Measurements from ENCODE around the gene RPS18. TPM values are rescaled to one million over a fixed set of nuclear protein-coding genes. Genes with fewer than 3 reads are reported as not detected.

The RPS18 gene
- total RNA-seq = 3,725 and 4,247 TPM in 2 replicates

GRCh38 chr6:33271468-33272274 lies at the start of gene RPS18, which contains the start of gene VPS52:
RPS18 (plus strand) TSS chr6:33272075; CDS start chr6:33272120, 45 bp downstream.
VPS52 (minus strand) TSS chr6:33271876; CDS start chr6:33271675, 201 bp downstream.

DNA sequence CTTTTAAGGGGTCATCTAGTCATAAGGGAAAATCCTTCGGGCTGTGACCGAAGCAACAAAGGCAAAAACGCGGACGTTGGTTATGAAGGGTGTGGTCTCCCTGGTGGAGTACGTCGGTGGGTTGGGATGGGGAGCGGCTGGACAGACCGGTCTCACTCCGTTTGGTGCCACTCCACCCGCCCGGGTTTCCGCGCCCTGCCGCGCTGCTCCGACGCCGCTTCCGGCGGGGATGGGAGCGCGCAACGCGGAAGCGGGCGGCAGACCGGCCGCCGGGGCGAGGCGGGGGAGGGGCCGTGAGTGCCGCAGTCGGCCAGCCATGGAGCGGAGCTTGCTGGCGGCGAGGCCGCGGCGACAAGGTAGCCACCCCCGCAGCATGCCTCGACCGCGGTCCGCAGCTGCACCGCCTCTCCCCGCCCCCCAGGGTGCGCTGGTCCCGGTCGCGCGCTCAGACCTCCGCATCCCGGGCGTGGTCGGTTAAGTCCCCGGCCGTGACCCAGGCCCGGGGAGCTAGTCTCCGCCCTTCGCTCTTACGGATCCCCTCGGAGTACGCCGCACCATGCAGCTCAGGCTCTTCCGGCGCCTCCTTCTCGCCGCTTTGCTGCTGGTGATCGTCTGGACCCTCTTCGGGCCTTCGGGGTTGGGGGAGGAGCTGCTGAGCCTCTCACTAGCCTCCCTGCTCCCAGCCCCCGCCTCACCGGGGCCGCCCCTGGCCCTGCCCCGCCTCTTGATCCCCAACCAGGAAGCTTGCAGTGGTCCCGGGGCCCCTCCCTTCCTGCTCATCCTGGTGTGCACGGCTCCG lies 5.2 kb downstream of the RPS18 start, which contains the start of gene B3GALT4:
B3GALT4 (plus strand) TSS at position 260 of the 799 bp plus-strand sequence; CDS start at position 557, 297 bp downstream.

GRCh38 chr6:33288921-33289783 lies 17.3 kb downstream of the RPS18 start, which contains the start of the genes PFDN6 and WDR46:
PFDN6 (plus strand) TSS chr6:33289601; CDS start chr6:33289857, 256 bp downstream.
WDR46 (minus strand) TSS chr6:33289239; CDS start chr6:33289170, 69 bp downstream.

GRCh38 chr6:33298773-33299236 lies 26.9 kb downstream of the RPS18 start, which contains the start of gene RGL2:
RGL2 (minus strand) TSS chr6:33298942; CDS start chr6:33298610, 332 bp downstream.

DNA sequence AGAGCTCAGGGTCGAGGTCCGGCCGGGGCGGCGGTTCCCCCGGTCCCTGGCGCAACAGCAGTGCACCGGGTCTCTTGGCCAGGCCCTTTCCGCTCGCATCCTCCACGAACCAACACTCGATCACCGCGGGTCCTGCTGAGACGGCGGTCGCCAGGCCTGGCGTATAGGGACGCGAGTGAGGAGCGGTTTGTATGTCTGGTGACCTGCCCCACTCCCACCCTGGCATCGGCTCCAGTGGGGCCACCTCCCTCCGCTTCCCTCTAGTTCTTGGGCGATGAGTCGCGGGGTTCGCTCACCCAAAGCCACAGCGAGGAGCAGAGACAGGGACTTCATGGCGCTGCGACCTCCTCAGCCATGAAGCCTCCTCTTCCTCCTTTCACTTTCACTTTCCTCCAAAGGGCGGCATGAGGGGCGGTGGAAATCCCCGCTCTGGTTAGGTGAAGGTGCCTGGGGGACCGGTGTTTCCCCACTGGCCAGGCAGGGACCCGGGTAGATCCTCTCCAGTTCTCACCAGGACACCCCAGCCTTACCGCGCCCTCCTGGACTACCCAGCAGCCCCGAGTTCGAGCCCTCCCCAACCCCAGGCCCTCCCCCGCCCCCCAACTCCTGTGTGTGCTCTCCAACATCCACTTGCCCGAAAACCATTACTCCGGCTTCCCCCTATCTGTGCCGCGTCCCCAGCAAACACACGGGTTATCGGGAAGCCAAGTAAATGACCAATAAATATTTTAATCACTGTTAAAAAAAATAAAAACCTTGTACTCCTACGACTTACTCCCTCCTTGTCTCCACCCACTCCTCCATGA lies 42.0 kb downstream of the RPS18 start, which contains the start of gene TAPBP:
TAPBP (minus strand) TSS at position 370 of the 806 bp plus-strand sequence; CDS start at position 333, 37 bp downstream.

DNA sequence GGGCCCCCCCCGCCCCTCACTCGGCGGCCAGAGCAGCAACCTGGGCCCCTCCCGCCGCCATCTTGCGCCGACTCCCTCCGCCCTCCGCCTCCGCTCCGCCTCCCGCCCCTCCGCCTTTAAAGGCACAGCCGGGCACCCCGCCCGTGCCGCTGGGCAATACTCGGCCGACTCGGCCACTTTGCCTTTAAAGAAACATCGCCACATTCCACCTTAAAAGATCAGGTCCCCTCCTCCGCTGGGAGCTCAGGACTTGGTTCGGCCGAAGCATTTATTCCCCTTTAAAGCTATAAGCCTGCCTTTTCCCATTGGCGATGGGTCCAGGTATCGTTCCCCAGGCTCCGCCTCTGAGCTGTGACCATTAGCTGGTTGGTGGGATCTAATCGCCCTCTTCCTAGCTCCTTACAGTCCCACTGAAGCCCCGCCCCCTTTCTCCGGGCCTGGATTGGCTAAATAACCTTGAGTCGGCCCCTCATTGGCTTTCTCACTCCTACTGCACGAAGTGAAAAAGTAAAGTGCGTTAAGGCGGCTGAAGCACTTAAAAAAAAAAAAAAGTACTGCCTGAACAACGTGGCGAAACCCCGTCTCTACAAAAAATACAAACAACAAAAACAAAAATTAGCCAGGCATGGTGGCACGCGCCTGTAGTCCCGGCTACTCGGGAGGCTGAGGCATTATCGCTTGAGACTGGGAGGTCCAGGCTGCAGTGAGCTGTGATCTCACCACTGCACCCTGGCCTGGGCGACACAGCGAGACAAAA lies 46.0 kb downstream of the RPS18 start, which contains the start of gene ZBTB22:
ZBTB22 (minus strand) TSS at position 76 of the 757 bp plus-strand sequence. CDS start 828 bp downstream, outside the sequence.

Other genes starting within 250 kb of the RPS18 start
- not detected in 2 replicates for gene HLA-DPA1, start 198.4 kb upstream of the RPS18 start, total RNA-seq
- 0.93 TPM in 1 of 2 replicates, not detected in the other for gene HLA-DPB1, start 196.1 kb upstream of the RPS18 start, total RNA-seq
- 0.07 TPM in 1 of 2 replicates, not detected in the other for gene COL11A2, start 79.6 kb upstream of the RPS18 start, total RNA-seq
- 14.9 and 17.1 TPM in 2 replicates for gene RXRB, start 71.4 kb upstream of the RPS18 start, total RNA-seq
- gene SLC39A7, start 71.2 kb upstream of the RPS18 start, total RNA-seq = 84.8 and 88.7 TPM in 2 replicates
- gene HSD17B8, start 67.4 kb upstream of the RPS18 start, total RNA-seq = 28.8 and 35.9 TPM in 2 replicates
- gene RING1, start 63.6 kb upstream of the RPS18 start, total RNA-seq = 14.3 and 16.4 TPM in 2 replicates
- gene VPS52, start 199 bp upstream of the RPS18 start, total RNA-seq = 20.4 and 33.0 TPM in 2 replicates
- gene B3GALT4, start 5.0 kb downstream of the RPS18 start, total RNA-seq = 8.2 and 8.7 TPM in 2 replicates
- gene WDR46, start 17.2 kb downstream of the RPS18 start, total RNA-seq = 58.8 and 63.2 TPM in 2 replicates
- gene PFDN6, start 17.5 kb downstream of the RPS18 start, total RNA-seq = 65.0 and 99.5 TPM in 2 replicates
- 50.0 and 58.6 TPM in 2 replicates for gene RGL2, start 26.9 kb downstream of the RPS18 start, total RNA-seq
- 73.3 and 78.8 TPM in 2 replicates for gene TAPBP, start 42.0 kb downstream of the RPS18 start, total RNA-seq
- 11.3 and 15.0 TPM in 2 replicates for gene ZBTB22, start 45.7 kb downstream of the RPS18 start, total RNA-seq
- 38.4 and 41.6 TPM in 2 replicates for gene DAXX, start 50.9 kb downstream of the RPS18 start, total RNA-seq
- 31.2 and 38.2 TPM in 2 replicates for gene KIFC1, start 119.7 kb downstream of the RPS18 start, total RNA-seq
- gene PHF1, start 138.9 kb downstream of the RPS18 start, total RNA-seq = 12.5 and 17.6 TPM in 2 replicates
- gene CUTA, start 146.0 kb downstream of the RPS18 start, total RNA-seq = 155 and 228 TPM in 2 replicates
- 2.1 and 3.5 TPM in 2 replicates for gene SYNGAP1, start 148.0 kb downstream of the RPS18 start, total RNA-seq
- 3.3 and 5.3 TPM in 2 replicates for gene ZBTB9, start 182.5 kb downstream of the RPS18 start, total RNA-seq